ENCODE results near the gene APBA2.

DNA sequence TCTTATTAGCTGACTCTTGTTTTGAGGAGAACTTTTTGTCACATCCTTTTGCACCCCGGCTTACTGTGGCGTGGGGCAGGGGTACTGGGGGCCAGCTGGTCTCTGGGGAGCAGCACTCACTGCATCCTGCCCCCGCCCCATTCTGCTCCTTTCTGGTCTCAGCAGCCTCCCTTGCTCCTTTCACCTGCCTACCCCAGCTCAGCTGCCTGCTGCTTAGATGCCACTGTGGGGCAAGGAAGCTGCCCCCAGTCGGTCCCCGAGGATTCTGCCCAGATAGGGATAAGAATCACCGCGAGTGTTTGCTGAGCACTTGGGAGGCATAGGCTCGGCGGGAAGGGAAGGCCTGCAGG lies 32.0 kb downstream of the APBA2 start:
- TF ChIP-seq, protein P1, sequence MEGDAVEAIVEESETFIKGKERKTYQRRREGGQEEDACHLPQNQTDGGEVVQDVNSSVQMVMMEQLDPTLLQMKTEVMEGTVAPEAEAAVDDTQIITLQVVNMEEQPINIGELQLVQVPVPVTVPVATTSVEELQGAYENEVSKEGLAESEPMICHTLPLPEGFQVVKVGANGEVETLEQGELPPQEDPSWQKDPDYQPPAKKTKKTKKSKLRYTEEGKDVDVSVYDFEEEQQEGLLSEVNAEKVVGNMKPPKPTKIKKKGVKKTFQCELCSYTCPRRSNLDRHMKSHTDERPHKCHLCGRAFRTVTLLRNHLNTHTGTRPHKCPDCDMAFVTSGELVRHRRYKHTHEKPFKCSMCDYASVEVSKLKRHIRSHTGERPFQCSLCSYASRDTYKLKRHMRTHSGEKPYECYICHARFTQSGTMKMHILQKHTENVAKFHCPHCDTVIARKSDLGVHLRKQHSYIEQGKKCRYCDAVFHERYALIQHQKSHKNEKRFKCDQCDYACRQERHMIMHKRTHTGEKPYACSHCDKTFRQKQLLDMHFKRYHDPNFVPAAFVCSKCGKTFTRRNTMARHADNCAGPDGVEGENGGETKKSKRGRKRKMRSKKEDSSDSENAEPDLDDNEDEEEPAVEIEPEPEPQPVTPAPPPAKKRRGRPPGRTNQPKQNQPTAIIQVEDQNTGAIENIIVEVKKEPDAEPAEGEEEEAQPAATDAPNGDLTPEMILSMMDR (IDR thresholded peaks at IDR 0.05 in 8 of 11, conservative IDR thresholded peaks at IDR 0.05 in 3 of 11): no peak
- TF ChIP-seq POLR2AphosphoS5 (IDR thresholded peaks at IDR 0.05) (no peak), POLR2A (IDR thresholded peaks at IDR 0.05) (no peak)
